GM11168 (cell line): ENCODE results near the gene SYT14.
"Not testable (repeated sequence)": the region's sequence is repeated elsewhere in the genome, so short reads cannot be mapped to it uniquely, and the experiment has no call there.

Experiments
- in situ Hi-C: fragments of 300-500 bp; cut with MboI; formaldehyde crosslinking; loops from one replicate; pipeline ENCODE4 v1.12.0; 2022; ENCODE audit warnings: low sequenced_read_pairs; ENCODE audit not compliant: unreplicated experiment

The SYT14 gene

GRCh38 chr1:210185063-210185462 lies 247.0 kb downstream of the SYT14 start:
- in situ Hi-C loops: no loop called here

- in situ Hi-C loops: not testable (repeated sequence)
These were observed 250.0 kb downstream of the SYT14 start for GRCh38 chr1:210187849-210188606.

- in situ Hi-C loops: no loop called here
These were observed 251.4 kb downstream of the SYT14 start for GRCh38 chr1:210189426-210189825.

GRCh38 chr1:210195635-210196160 lies 257.7 kb downstream of the SYT14 start:
- in situ Hi-C loops: no loop called here

- in situ Hi-C loops: not testable (repeated sequence)
These were observed 258.2 kb downstream of the SYT14 start for GRCh38 chr1:210196266-210196665.

GRCh38 chr1:210198840-210199239 lies 260.8 kb downstream of the SYT14 start:
- in situ Hi-C loops: no loop called here

GRCh38 chr1:210200124-210200736 lies 262.2 kb downstream of the SYT14 start:
- in situ Hi-C loops: no loop called here

GRCh38 chr1:210201681-210202080 lies 263.7 kb downstream of the SYT14 start:
- in situ Hi-C loops: no loop called here

- in situ Hi-C loops: no loop called here
These were observed 269.8 kb downstream of the SYT14 start for GRCh38 chr1:210207597-210208450.

GRCh38 chr1:210213335-210213734 lies 275.3 kb downstream of the SYT14 start:
- in situ Hi-C loops: no loop called here

- in situ Hi-C loops: no loop called here
These were observed 276.8 kb downstream of the SYT14 start for GRCh38 chr1:210214573-210215409.

GRCh38 chr1:210217482-210217881 lies 279.5 kb downstream of the SYT14 start:
- in situ Hi-C loops: no loop called here

GRCh38 chr1:210218047-210218446 lies 280.0 kb downstream of the SYT14 start:
- in situ Hi-C loops: no loop called here
